ENCODE measurements around the gene HUS1B.

GRCh38 chr6:701700-702479 is 45.0 kb upstream of the HUS1B start:
- TF ChIP-seq EP300 (IDR thresholded peaks at IDR 0.05) = no peak
- TF ChIP-seq CTCF (IDR thresholded peaks at IDR 0.05) = no peak
- no peak for TF ChIP-seq POLR2A (IDR thresholded peaks at IDR 0.05)
- TF ChIP-seq POLR2AphosphoS5 (IDR thresholded peaks at IDR 0.05) = no peak
